Neural crest cell (in vitro differentiated cells): ENCODE data around the gene NECTIN1. TPM values are rescaled to one million over a fixed set of nuclear protein-coding genes. Genes with fewer than 3 reads are reported as not detected.

Source experiments
- DNase-seq: peaks from one replicate; pipeline ENCODE4 v3.0.0; 2021; ENCODE audit warnings: low read depth, mixed read lengths, low spot score
- H3K27ac Mint-ChIP-seq: one replicate; pipeline ENCODE4 v1.8.0; 2021; ENCODE audit warnings: mild to moderate bottlenecking, mixed read lengths; ENCODE audit not compliant: unreplicated experiment
- H3K27me3 Mint-ChIP-seq: 2 replicates; pipeline ENCODE4 v1.8.0; 2021; ENCODE audit warnings: low read depth, mild to moderate bottlenecking, mixed read lengths
- H3K36me3 Mint-ChIP-seq: 2 replicates; pipeline ENCODE4 v1.8.0; 2021; ENCODE audit warnings: low read depth, mild to moderate bottlenecking, mixed read lengths
- H3K4me1 Mint-ChIP-seq: 2 replicates; pipeline ENCODE4 v1.8.0; 2021; ENCODE audit warnings: mixed read lengths
- H3K4me3 Mint-ChIP-seq: one replicate; pipeline ENCODE4 v1.8.0; 2021; ENCODE audit warnings: mild to moderate bottlenecking, mixed read lengths
- H3K9me3 Mint-ChIP-seq: 2 replicates; pipeline ENCODE4 v1.8.0; 2021; ENCODE audit warnings: mixed read lengths
- CTCF ChIP-seq: fragments of 200-600 bp; sonication (generic); conservative IDR thresholded peaks from 2 replicates; pipeline ENCODE4 v1.5.0; 2021; ENCODE audit warnings: antibody characterized with exemption, mild to moderate bottlenecking
- total RNA-seq: library from RNA; stranded (reverse); gene quantifications from 2 replicates; pipeline ENCODE4 v1.2.1, GENCODE V29; 2021

The NECTIN1 gene
- total RNA-seq, 1 donor from 2014 or later: 49.2 TPM

- H3K9me3 Mint-ChIP-seq: no peaks in the 10 kb centered on the region
- no peak for DNase-seq
- no peak overlapping the region for H3K4me3 Mint-ChIP-seq
- no peaks in the 10 kb centered on the region for H3K36me3 Mint-ChIP-seq
- peak overlapping the region; percentile 36 for H3K27ac Mint-ChIP-seq
- no peak for TF ChIP-seq CTCF
- peaks cover 3% of the 10 kb centered on the region for H3K27me3 Mint-ChIP-seq
- peaks cover 48% of the 10 kb centered on the region for H3K4me1 Mint-ChIP-seq
These were observed 109.3 kb downstream of the NECTIN1 start for GRCh38 chr11:119619665-119620064.

- TF ChIP-seq CTCF: no peak
- H3K4me3 Mint-ChIP-seq: no peak overlapping the region
- peaks cover 54% of the 10 kb centered on the region for H3K4me1 Mint-ChIP-seq
- H3K27me3 Mint-ChIP-seq: peaks cover 3% of the 10 kb centered on the region
- no peak for DNase-seq
- H3K36me3 Mint-ChIP-seq: no peaks in the 10 kb centered on the region
- no peaks in the 10 kb centered on the region for H3K9me3 Mint-ChIP-seq
- peak overlapping the region; percentile 47 for H3K27ac Mint-ChIP-seq
These were observed 110.6 kb downstream of the NECTIN1 start for GRCh38 chr11:119618208-119618909.

- peaks cover 59% of the 10 kb centered on the region for H3K4me1 Mint-ChIP-seq
- no peak for DNase-seq
These were observed 111.7 kb downstream of the NECTIN1 start for GRCh38 chr11:119617340-119617713.

GRCh38 chr11:119616586-119617339, 112.2 kb downstream of the NECTIN1 start:
- no peak for TF ChIP-seq CTCF
- no peak for DNase-seq
- Mint-ChIP-seq H3K4me1 (peaks cover 59% of the 10 kb centered on the region), H3K36me3 (no peaks in the 10 kb centered on the region), H3K9me3 (no peaks in the 10 kb centered on the region), H3K27me3 (peaks cover 3% of the 10 kb centered on the region), H3K27ac (peak overlapping the region; percentile 48), H3K4me3 (no peak overlapping the region)

More at GRCh38 chr11:119617340-119617713, 111.7 kb downstream of the NECTIN1 start:
- Mint-ChIP-seq H3K27me3 (peaks cover 3% of the 10 kb centered on the region), H3K36me3 (no peaks in the 10 kb centered on the region), H3K9me3 (no peaks in the 10 kb centered on the region), H3K4me3 (no peak overlapping the region), H3K27ac (peak overlapping the region; percentile 47)
- no peak for TF ChIP-seq CTCF

- H3K4me1 Mint-ChIP-seq: peaks cover 56% of the 10 kb centered on the region
- no peaks in the 10 kb centered on the region for H3K9me3 Mint-ChIP-seq
- no peak overlapping the region for H3K27ac Mint-ChIP-seq
- H3K4me3 Mint-ChIP-seq: no peak overlapping the region
- peaks cover 3% of the 10 kb centered on the region for H3K27me3 Mint-ChIP-seq
- no peak for DNase-seq
- no peaks in the 10 kb centered on the region for H3K36me3 Mint-ChIP-seq
- no peak for TF ChIP-seq CTCF
These were observed 113.2 kb downstream of the NECTIN1 start for GRCh38 chr11:119615882-119616196.
